Heart left ventricle (tissue), 16 donors: ENCODE measurements around the gene CNTN5. TPM values are rescaled to one million over a fixed set of nuclear protein-coding genes. Genes with fewer than 3 reads are reported as not detected.

Source experiments
- ATAC-seq, 4 donors: fragments of 200-7000 bp; cut with Tn5 transposase; one replicate each; pipeline ENCODE4 v1.9.1; 2020 to 2022; ENCODE audit warnings: moderate library complexity in 4 of 4, mild to moderate bottlenecking in 3 of 4, moderate number of reproducible peaks in 1 of 4
- DNase-seq, 5 donors: peaks; one replicate each; pipeline ENCODE4 v3.0.0-alpha.2; 2020
- H3K27ac ChIP-seq, 12 donors: fragments of 200-600 bp; sonication (generic) in 4 of 12; one replicate each; pipeline versions ENCODE4 v1.5.0 to v1.8.0; 2016 to 2022; ENCODE audit warnings: mild to moderate bottlenecking in 2 of 12
- H3K27me3 ChIP-seq, 9 donors: fragments of 200-600 bp; sonication (generic) in 2 of 9; one replicate each; pipeline versions ENCODE4 v1.5.1 to v1.8.0; 2016 to 2022; ENCODE audit warnings: mild to moderate bottlenecking in 3 of 9
- H3K36me3 ChIP-seq, 9 donors: fragments of 200-600 bp; sonication (generic) in 2 of 9; one replicate each; pipeline versions ENCODE4 v1.5.0 to v1.8.0; 2018 to 2022; ENCODE audit warnings: mild to moderate bottlenecking in 2 of 9
- H3K4me1 ChIP-seq, 12 donors: fragments of 200-600 bp; sonication (generic) in 4 of 12; one replicate each; pipeline versions ENCODE4 v1.5.0 to v1.8.0; 2016 to 2022; ENCODE audit warnings: mild to moderate bottlenecking in 3 of 12
- H3K4me3 ChIP-seq, 12 donors: fragments of 200-600 bp; sonication (generic) in 4 of 12; one replicate each; pipeline versions ENCODE4 v1.5.0 to v1.8.0; 2017 to 2022; ENCODE audit warnings: mild to moderate bottlenecking in 9 of 12, moderate library complexity in 4 of 12
- H3K9me3 ChIP-seq, 12 donors: fragments of 200-600 bp; sonication (generic) in 4 of 12; one replicate each; pipeline versions ENCODE4 v1.5.0 to v1.8.0; 2016 to 2022; ENCODE audit warnings: mild to moderate bottlenecking in 1 of 12
- CTCF ChIP-seq, 12 donors: fragments of 200-600 bp; sonication (generic) in 4 of 12; IDR thresholded peaks; one replicate each; pipeline versions ENCODE4 v1.5.0 to v1.8.0; 2018 to 2022; ENCODE audit warnings: antibody characterized with exemption in 12 of 12, mild to moderate bottlenecking in 5 of 12
- POLR2A ChIP-seq, 2 donors: fragments of 450-650 bp; IDR thresholded peaks; one replicate each; pipeline ENCODE4 v1.6.1; 2017; ENCODE audit warnings: antibody characterized with exemption in 2 of 2, mild to moderate bottlenecking in 2 of 2, moderate library complexity in 2 of 2
- WGBS, 4 donors: extraction: QIAGEN DNeasy Blood & Tissue Kit in 2 of 4; methylation state at CpG; one replicate each; pipeline versions ENCODE4 v1.1.5 to v1.1.7; 2013 to 2018; 5-methylcytosine and 5-hydroxymethylcytosine counted together
- intact Hi-C, 10 donors: fragments of 100-400 bp; cut with DNase I; formaldehyde crosslinking; loops; one replicate each; pipeline versions ENCODE4 v1.11.1 to v1.14.2; 2022
- polyA plus RNA-seq, 2 donors: library from polyadenylated mRNA; stranded (reverse); fragments of 200-250 nt; gene quantifications; one replicate each; pipeline ENCODE4 v1.2.3, GENCODE V29; 2013
- total RNA-seq, 9 donors: library from RNA; depleted of rRNA in 2 of 9; stranded (reverse); fragments of >200 nt in 2 of 9; fragmentation: NEBNext Ultra II Directional in 3 of 9; extraction: Animal tissue kit (Norgen Biotek cat#: 25700) in 3 of 9; gene quantifications; one replicate each; pipeline versions ENCODE4 v1.1.0 to v1.2.4, GENCODE V29; 2016 to 2023
- donor health status: ischemic (EF 13 %, LVEDD 7.1; RV severe dilation, severe dysfunction).
- donor health status: healthy with polysubstance abuse.
- donor health status: DM: no; HTN: yes; CAD: no.
- donor health status: DM: no; HTN: no; CAD: no.
- donor health status: ischemic (EF 25% LVEDD 6.9; RV normal size, moderate dysfunction).
- donor health status: ischemic (EF 25% LVEDD 5.7; RV mildly dilated, moderate dysfunction).
- donor health status: healthy.
- donor health status: DM: yes; HTN: yes; CAD: no.
- donor health status: ischemic (EF 35%, LVEDD 5.7; RV mildly dilated, moderate dysfunction).
- donor health status: nonischemic (EF 11% LVEDD 7.7; RV severe dilation, severe dysfunction).
- donor health status: DM: yes; HTN: yes; CAD: no.
- donor health status: PGD.
- donor health status: ischemic (EF 29% LVEDD 5.4; RV normal size, mild dysfunction).
- donor health status: nonischemic (EF 23%, LVEDD 6.1; RV moderate dilation, normal function).

CNTN5 gene
- total and polyA plus RNA-seq, 11 donors, result 0.11 to 0.16 TPM; not detected in 9

- 39 to 50% (median 43%) methylated on average over 3 of the region's 3 CpGs for WGBS, 4 donors
- no peak for TF ChIP-seq CTCF (IDR thresholded peaks at IDR 0.05)
- TF ChIP-seq POLR2A (IDR thresholded peaks at IDR 0.05), result no peak
- no peak for DNase-seq
These were observed 746.1 kb downstream of the CNTN5 start for GRCh38 chr11:99766811-99767210.

GRCh38 chr11:99773646-99774045, 752.9 kb downstream of the CNTN5 start:
- H3K27ac ChIP-seq, result no peak overlapping the region
- ATAC-seq, result no peak
- H3K9me3 ChIP-seq, result no peaks in the 10 kb centered on the region
- 28 to 54% (median 37%) methylated on average over 5 of the region's 5 CpGs for WGBS, 4 donors
- H3K4me1 ChIP-seq, result no peaks in the 10 kb centered on the region
- TF ChIP-seq CTCF (IDR thresholded peaks at IDR 0.05), result no peak
- no peak for TF ChIP-seq POLR2A (IDR thresholded peaks at IDR 0.05)
- H3K4me3 ChIP-seq, result no peak overlapping the region
- H3K27me3 ChIP-seq, result no peaks in the 10 kb centered on the region
- no peak for DNase-seq
- H3K36me3 ChIP-seq, result no peaks in the 10 kb centered on the region
- intact Hi-C loops, result no loop called here

More at GRCh38 chr11:99766811-99767210, 746.1 kb downstream of the CNTN5 start:
- H3K27ac ChIP-seq, result no peak overlapping the region
- intact Hi-C loops, result no loop called here
- H3K9me3 ChIP-seq, result peaks cover 0 to 5% (median 0%) of the 10 kb centered on the region in 12 donors
- no peak overlapping the region for H3K4me3 ChIP-seq
- no peaks in the 10 kb centered on the region for H3K27me3 ChIP-seq
- no peaks in the 10 kb centered on the region for H3K4me1 ChIP-seq
- H3K36me3 ChIP-seq, result no peaks in the 10 kb centered on the region
- ATAC-seq, result no peak

GRCh38 chr11:99781074-99781473, 760.3 kb downstream of the CNTN5 start:
- no peak for ATAC-seq

GRCh38 chr11:99791354-99791753, 770.6 kb downstream of the CNTN5 start:
- H3K27me3 ChIP-seq, result no peaks in the 10 kb centered on the region
- DNase-seq (no peak), ATAC-seq (no peak)
- H3K4me1 ChIP-seq, result no peaks in the 10 kb centered on the region
- no peak overlapping the region for H3K4me3 ChIP-seq
- peaks cover 0 to 6% (median 0%) of the 10 kb centered on the region in 12 donors for H3K9me3 ChIP-seq
- no peak overlapping the region for H3K27ac ChIP-seq
- intact Hi-C loops, result no loop called here
- H3K36me3 ChIP-seq, result no peaks in the 10 kb centered on the region
- WGBS, 4 donors, result 22 to 52% (median 39%) methylated on average over 2 of the region's 2 CpGs
- no peak for TF ChIP-seq CTCF (IDR thresholded peaks at IDR 0.05)
- TF ChIP-seq POLR2A (IDR thresholded peaks at IDR 0.05), result no peak

More at GRCh38 chr11:99781074-99781473, 760.3 kb downstream of the CNTN5 start:
- no peaks in the 10 kb centered on the region for H3K27me3 ChIP-seq
- peaks cover 0 to 14% (median 0%) of the 10 kb centered on the region in 12 donors for H3K9me3 ChIP-seq
- intact Hi-C loops, result no loop called here
- H3K4me1 ChIP-seq, result no peaks in the 10 kb centered on the region
- no peak for DNase-seq
- no peak overlapping the region for H3K4me3 ChIP-seq
- no peaks in the 10 kb centered on the region for H3K36me3 ChIP-seq
- no peak for TF ChIP-seq CTCF (IDR thresholded peaks at IDR 0.05)
- TF ChIP-seq POLR2A (IDR thresholded peaks at IDR 0.05), result no peak
- H3K27ac ChIP-seq, result no peak overlapping the region
